HepG2 (cell line): ENCODE results near the gene NBR1. TPM values are rescaled to one million over a fixed set of nuclear protein-coding genes. Genes with fewer than 3 reads are reported as not detected.
"Not testable (repeated sequence)": the region's sequence is repeated elsewhere in the genome, so short reads cannot be mapped to it uniquely, and the experiment has no call there.

Experiments used
- ATAC-seq: fragments of 200-7000 bp; cut with Tn5 transposase; 3 replicates; pipeline ENCODE4 v1.9.1; 2020; ENCODE audit warnings: mild to moderate bottlenecking, moderate library complexity
- BruUV-seq: library from RNA; stranded (reverse); fragments of 400-500 nt; replicated peaks from 2 replicates; lab custom pipeline; 2021; lab: Mats Ljungman, UMichigan
- CTCF ChIA-PET: fragments of 300-600 bp; formaldehyde crosslinking; extraction: SDS; loops from one replicate; lab custom pipeline; 2021; ENCODE audit warnings: low total read pairs, inconsistent platforms, low intra/inter-chr PET ratio; lab: Yijun Ruan, JAX
- POLR2A ChIA-PET: fragments of 350-600 bp; sonication (Branson Sonifier 250); formaldehyde crosslinking; loops from one replicate; lab custom pipeline; 2020; ENCODE audit warnings: antibody characterized with exemption, inconsistent platforms; lab: Yijun Ruan, JAX
- DNase-seq: peaks from one replicate; pipeline ENCODE4 v3.0.0-alpha.2; 2015; ENCODE audit warnings: low spot score
- FAIRE-seq: peaks from 3 replicates; lab custom pipeline; 2011; peaks lifted over from hg19 to GRCh38; lab: Jason Lieb, UNC
- H2AFZ ChIP-seq: one replicate; pipeline ENCODE4 v1.6.1; 2011; ENCODE audit warnings: low read length, inconsistent platforms
- H3K27ac ChIP-seq: fragments of 300-600 bp; 3 replicates; pipeline ENCODE4 v1.8.0; 2011; ENCODE audit warnings: mixed run types, mild to moderate bottlenecking, mixed read lengths, low read length, inconsistent platforms; ENCODE audit not compliant: insufficient read depth; ENCODE audit errors: extremely low read length
- H3K27me3 ChIP-seq, 2 experiments: fragments of 200-600 bp in 1 of 2; 2 replicates in 1 of 2; 3 replicates in 1 of 2; pipeline versions ENCODE4 v1.6.0 to v1.8.0; 2011; ENCODE audit warnings: low read length in 2 of 2, mild to moderate bottlenecking in 2 of 2, moderate library complexity in 2 of 2, inconsistent platforms in 1 of 2; ENCODE audit not compliant: insufficient read depth in 2 of 2, control insufficient read depth in 1 of 2
- H3K36me3 ChIP-seq, 2 experiments: fragments of 200-600 bp in 1 of 2; replicated peaks in 1 of 2; 2 replicates in 1 of 2; 3 replicates in 1 of 2; pipeline versions ENCODE4 v1.5.1 to v1.8.0; 2011; ENCODE audit warnings: low read length in 2 of 2, inconsistent platforms in 1 of 2; ENCODE audit not compliant: insufficient read depth in 2 of 2, control insufficient read depth in 1 of 2
- H3K4me1 ChIP-seq: 2 replicates; pipeline ENCODE4 v1.5.1; 2012; ENCODE audit warnings: low read length, inconsistent platforms; ENCODE audit not compliant: insufficient read depth
- H3K4me2 ChIP-seq: 2 replicates; pipeline ENCODE4 v1.6.0; 2011; ENCODE audit warnings: low read depth, low read length, inconsistent platforms
- H3K4me3 ChIP-seq, 3 experiments: fragments of 200-600 bp in 1 of 3; sonication (generic), shearing (Covaris generic) in 1 of 3; replicated peaks in 1 of 3; 2 replicates each; pipeline ENCODE4 v1.5.1; 2011 to 2016; ENCODE audit warnings: low read length in 3 of 3, inconsistent platforms in 2 of 3, low read depth in 2 of 3, mild to moderate bottlenecking in 2 of 3, control low read depth in 1 of 3, mixed read lengths in 1 of 3; ENCODE audit not compliant: insufficient read depth in 1 of 3
- H3K79me2 ChIP-seq: one replicate; pipeline ENCODE4 v1.6.1; 2011; ENCODE audit warnings: low read length, inconsistent platforms; ENCODE audit not compliant: insufficient read depth
- H3K9ac ChIP-seq: 2 replicates; pipeline ENCODE4 v1.6.0; 2011; ENCODE audit warnings: mild to moderate bottlenecking, low read depth, low read length, inconsistent platforms; ENCODE audit not compliant: insufficient read depth
- H3K9me3 ChIP-seq: 2 replicates; pipeline ENCODE4 v1.5.1; 2012; ENCODE audit warnings: mild to moderate bottlenecking, low read length
- H4K20me1 ChIP-seq: 2 replicates; pipeline ENCODE4 v1.6.0; 2011; ENCODE audit warnings: inconsistent platforms, mild to moderate bottlenecking, low read length, moderate library complexity; ENCODE audit not compliant: insufficient read depth
- GTF2F1 ChIP-seq: fragments of 150-350 bp; IDR thresholded peaks from 2 replicates; pipeline ENCODE4 v1.6.1; 2014; ENCODE audit warnings: low read length
- PHF21A ChIP-seq: sonication (generic); formaldehyde crosslinking; IDR thresholded peaks from 2 replicates; pipeline ENCODE4 v1.5.0; 2020; ENCODE audit warnings: mild to moderate bottlenecking, missing genetic modification reagents
- RELA ChIP-seq: sonication (generic); formaldehyde crosslinking; IDR thresholded peaks from 2 replicates; pipeline ENCODE4 v1.4.0; 2020; ENCODE audit warnings: missing genetic modification reagents
- REPIN1 ChIP-seq: sonication (generic); formaldehyde crosslinking; IDR thresholded peaks from 2 replicates; pipeline ENCODE4 v1.8.0; 2022; ENCODE audit warnings: missing genetic modification reagents, low read depth, mild to moderate bottlenecking, borderline replicate concordance
- RFX5 ChIP-seq: IDR thresholded peaks from 2 replicates; pipeline ENCODE4 v1.6.1; 2011; ENCODE audit warnings: low read depth, low read length, improper control_type of control experiment
- WGBS: methylation state at CpG from one replicate; pipeline ENCODE4 v1.1.6; 2017; ENCODE audit warnings: low lambda C conversion rate; 5-methylcytosine and 5-hydroxymethylcytosine counted together
- in situ Hi-C: cut with HindIII; loops from 2 replicates; pipeline ENCODE4 v1.10.0; 2017; ENCODE audit warnings: low pct_unique_long_range_greater_than_20kb; ENCODE audit not compliant: extremely low pct_ligation_motif_present
- intact Hi-C: fragments of 100-400 bp; cut with micrococcal nuclease; formaldehyde crosslinking; loops from one replicate; pipeline ENCODE4 v1.10.0; 2022; ENCODE audit not compliant: unreplicated experiment
- polyA plus RNA-seq, 8 experiments: library from polyadenylated mRNA; depleted of rRNA in 3 of 8; stranded (reverse) in 7 of 8; unstranded in 1 of 8; fragments of >200 nt; fragmentation: Illumina TruSeq in 4 of 8; extraction: Trizol in 4 of 8; gene quantifications; 2 replicates each; pipeline versions ENCODE4 v1.2.1 to v1.2.3, GENCODE V29; 2011 to 2016; ENCODE audit warnings: low read depth in 4 of 8, missing spikeins in 1 of 8, mixed read lengths in 1 of 8; ENCODE audit not compliant: insufficient read depth in 1 of 8
- total RNA-seq, 5 experiments: library from RNA; depleted of rRNA; stranded (reverse); fragments of >200 nt; fragmentation: Illumina TruSeq; extraction: Trizol; gene quantifications; 2 replicates each; pipeline ENCODE4 v1.2.3, GENCODE V29; 2016; ENCODE audit warnings: low read depth in 1 of 5
- TF ChIP-seq, protein P1 (sequence below): sonication (generic); formaldehyde crosslinking; IDR thresholded peaks from 2 replicates; pipeline ENCODE4 v1.4.0; 2020; ENCODE audit warnings: missing genetic modification reagents

NBR1 gene
- total and polyA plus RNA-seq, 2 of the 13 experiments (the other 11 are each of a cell fraction or from before 2014, with no cell fraction given), result 51.7 to 121 TPM

DNA sequence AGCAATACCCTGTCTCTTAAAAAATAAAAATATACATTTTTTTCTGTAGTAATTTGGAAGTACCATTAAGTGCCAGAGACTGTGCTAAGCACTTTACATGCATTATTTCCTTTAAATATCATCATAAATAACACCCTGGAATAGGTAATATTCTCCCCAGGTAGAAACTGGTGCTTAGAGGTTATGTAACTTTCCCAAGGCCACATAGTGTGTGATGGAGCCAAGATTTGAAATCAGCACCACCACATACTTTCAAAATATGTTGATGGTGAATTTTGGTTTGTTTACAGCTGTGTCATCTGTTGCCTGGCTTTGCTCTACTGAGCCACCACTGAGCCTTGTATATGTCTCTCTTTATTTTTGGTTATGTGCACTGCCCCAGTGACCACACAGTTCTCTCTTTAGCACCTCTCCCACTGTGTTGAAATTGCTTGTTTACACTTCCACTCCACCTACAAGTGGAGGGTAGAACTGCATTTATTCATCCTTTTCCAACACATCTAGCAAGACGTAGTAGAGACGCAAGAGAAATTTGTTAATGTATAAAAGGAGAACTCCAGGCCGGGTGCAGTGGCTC, 19.0 kb upstream of the NBR1 start (continued):
- TF ChIP-seq PHF21A (CRISPR knock-in tag) (0 out of 2 replicates have a peak, but pooled peaks have one; percentile 28), RFX5 (peak; percentile 80), GTF2F1 (no peak), REPIN1 (CRISPR knock-in tag) (0 out of 2 replicates have a peak, but pooled peaks have one; percentile 36), RELA (no peak)
- TF ChIP-seq, protein P1, sequence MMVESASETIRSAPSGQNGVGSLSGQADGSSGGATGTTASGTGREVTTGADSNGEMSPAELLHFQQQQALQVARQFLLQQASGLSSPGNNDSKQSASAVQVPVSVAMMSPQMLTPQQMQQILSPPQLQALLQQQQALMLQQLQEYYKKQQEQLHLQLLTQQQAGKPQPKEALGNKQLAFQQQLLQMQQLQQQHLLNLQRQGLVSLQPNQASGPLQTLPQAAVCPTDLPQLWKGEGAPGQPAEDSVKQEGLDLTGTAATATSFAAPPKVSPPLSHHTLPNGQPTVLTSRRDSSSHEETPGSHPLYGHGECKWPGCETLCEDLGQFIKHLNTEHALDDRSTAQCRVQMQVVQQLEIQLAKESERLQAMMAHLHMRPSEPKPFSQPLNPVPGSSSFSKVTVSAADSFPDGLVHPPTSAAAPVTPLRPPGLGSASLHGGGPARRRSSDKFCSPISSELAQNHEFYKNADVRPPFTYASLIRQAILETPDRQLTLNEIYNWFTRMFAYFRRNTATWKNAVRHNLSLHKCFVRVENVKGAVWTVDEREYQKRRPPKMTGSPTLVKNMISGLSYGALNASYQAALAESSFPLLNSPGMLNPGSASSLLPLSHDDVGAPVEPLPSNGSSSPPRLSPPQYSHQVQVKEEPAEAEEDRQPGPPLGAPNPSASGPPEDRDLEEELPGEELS (CRISPR knock-in tag), result 0 out of 2 replicates have a peak, but pooled peaks have one; percentile 11

DNA sequence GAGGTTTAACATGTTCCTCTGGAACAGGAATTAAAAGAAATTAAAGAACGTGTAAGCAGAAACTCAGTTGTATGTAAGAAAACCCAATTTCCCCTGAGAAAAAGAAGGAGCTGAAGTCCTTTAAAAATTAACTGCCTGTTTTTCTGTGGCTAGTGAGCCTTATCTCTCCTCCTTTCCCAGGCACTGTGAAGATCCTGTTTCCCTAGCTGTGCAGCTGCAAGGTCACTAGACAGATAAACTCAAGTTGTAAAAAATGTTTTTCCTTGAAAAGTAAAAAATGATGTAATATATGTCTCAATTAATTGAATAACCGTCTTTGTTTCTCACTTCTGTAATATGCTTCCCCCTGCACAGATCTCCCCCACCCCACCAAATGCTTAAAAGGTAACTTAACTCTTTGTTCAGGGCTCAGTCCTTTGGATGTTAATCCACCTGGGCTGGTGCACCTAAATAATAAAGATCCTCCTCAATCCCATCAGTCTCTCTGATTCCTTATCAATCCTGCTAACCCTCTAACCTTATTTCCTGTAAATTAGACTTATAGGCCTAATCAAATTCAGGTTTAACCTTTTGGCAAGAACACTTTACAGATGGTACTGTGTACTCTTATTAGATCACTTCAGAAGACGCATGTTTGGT, 17.7 kb upstream of the NBR1 start:
- H2AFZ ChIP-seq, CTCF ChIA-PET, ATAC-seq, H3K4me3 ChIP-seq, H3K36me3 ChIP-seq, H3K9me3 ChIP-seq, intact Hi-C loops, FAIRE-seq, H3K79me2 ChIP-seq, BruUV-seq, H3K27me3 ChIP-seq, H3K4me2 ChIP-seq, H3K9ac ChIP-seq, H4K20me1 ChIP-seq, DNase-seq, in situ Hi-C loops: not testable (repeated sequence)
- WGBS, result 91% methylated on average over 3 of the region's 3 CpGs
- Histone ChIP-seq H3K27ac (peak overlapping the region; percentile 10), H3K4me1 (peaks cover 44% of the 10 kb centered on the region)
- POLR2A ChIA-PET, result interaction anchor here (1.2 kb wide), 1 partner anchor 16 kb away, joined by 4 read pairs; no protein-coding TSS in a partner anchor
